ENCODE results near the gene SEC61G. TPM values are rescaled to one million over a fixed set of nuclear protein-coding genes. Genes with fewer than 3 reads are reported as not detected.

Gene SEC61G
- total and polyA plus RNA-seq, 10 of the 15 experiments (the other 5 are each of a cell fraction or from before 2014, with no cell fraction given) = 163 to 809 (median 346) TPM

DNA sequence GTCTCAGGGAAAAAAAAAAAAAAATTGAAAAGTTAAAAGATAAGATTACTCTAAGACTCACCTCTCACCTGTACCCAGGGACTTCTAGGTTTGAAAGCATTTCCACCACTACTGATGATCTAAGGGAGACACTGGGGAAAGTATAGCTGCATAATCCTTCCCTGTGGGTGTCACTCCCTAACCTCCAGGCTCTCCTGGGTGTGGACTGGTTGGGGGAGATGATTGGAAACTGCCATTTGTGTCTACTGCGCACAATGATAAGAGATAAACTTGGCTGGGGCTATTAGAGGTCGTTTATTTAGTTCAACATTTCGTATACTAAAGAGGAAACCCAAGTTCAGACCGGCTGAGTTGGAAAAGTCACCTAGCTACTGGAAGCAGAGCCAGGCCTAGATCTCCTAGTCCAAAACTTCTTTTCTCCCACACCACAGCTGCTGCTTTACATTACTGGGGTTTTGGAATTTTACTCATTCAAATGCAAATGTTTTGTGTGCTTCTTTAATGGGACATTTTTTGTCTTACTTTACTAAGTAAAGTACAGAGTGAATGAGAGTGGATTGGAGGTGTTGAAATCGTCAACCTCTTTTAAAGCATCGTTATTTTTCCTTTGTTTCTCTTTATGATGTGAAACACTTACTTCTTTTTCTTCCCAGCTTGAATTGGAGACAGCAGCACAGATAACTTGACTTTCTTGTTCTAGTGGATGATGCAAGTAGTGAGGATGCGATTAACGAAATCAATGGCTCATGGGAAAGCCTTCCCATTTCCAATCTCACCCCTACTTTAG is 22.3 kb upstream of the SEC61G start (continued):
- TF ChIP-seq ZBED1 (IDR thresholded peaks at IDR 0.05; ENCODE audit: borderline replicate concordance) (no peak), KAT2A (conservative IDR thresholded peaks at IDR 0.05; ENCODE audit: control insufficient read depth, low read depth, low read length) (no peak)

DNA sequence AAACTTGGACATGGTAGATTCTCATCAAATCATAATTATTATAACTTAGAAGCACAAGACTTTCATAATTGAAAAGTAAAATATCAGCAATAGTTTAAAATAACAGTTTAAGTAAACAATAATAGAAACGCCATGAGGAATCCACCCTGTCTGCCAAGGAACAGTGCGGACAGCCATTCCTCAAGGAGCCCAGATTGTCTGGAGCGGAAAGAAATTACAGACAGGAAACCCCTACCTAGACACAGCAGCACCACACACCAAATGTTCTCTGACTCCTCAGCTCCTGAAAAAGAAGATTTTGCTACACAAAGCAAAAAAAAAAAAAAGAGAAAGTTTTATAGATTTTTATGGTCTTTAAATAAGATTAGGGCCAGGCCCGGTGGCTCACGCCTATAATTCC is 21.5 kb upstream of the SEC61G start:
- Histone ChIP-seq H3K9ac (ENCODE audit: control insufficient read depth, insufficient read depth, low read length) (no peak overlapping the region), H3K27ac (ENCODE audit: control insufficient read depth, insufficient read depth) (no peak overlapping the region), H3K4me1 (ENCODE audit: control insufficient read depth, insufficient read depth, low read length) (no peaks in the 10 kb centered on the region), H3K79me2 (ENCODE audit: control insufficient read depth, insufficient read depth, low read length) (no peaks in the 10 kb centered on the region), H3K4me2 (ENCODE audit: control insufficient read depth, insufficient read depth) (no peak overlapping the region), H3K27me3 (replicated peaks in 1 of 2; ENCODE audit: control insufficient read depth in 2 of 2, insufficient read depth in 2 of 2, low read length in 1 of 2) (no peaks in the 10 kb centered on the region; a peak in 1 of 4 replicates), H2AFZ (ENCODE audit: control insufficient read depth, low read depth, low read length) (no peak overlapping the region), H3K9me3 (replicated peaks; ENCODE audit: control insufficient read depth, insufficient read depth, low read length) (no peaks in the 10 kb centered on the region; the same call in 2 of the 3 replicates), H4K20me1 (ENCODE audit: control insufficient read depth, insufficient read depth) (no peaks in the 10 kb centered on the region), H3K4me3 (no peak overlapping the region), H3K36me3 (ENCODE audit: control insufficient read depth in 2 of 2, insufficient read depth in 2 of 2, low read length in 1 of 2) (no peaks in the 10 kb centered on the region)
- ChIA-PET RAD21 (ENCODE audit: unreplicated experiment) (interaction anchor here (0.7 to 1.5 kb wide), 2 partner anchors 8 to 474 kb away, joined by 3 to 4 read pairs; no protein-coding TSS in a partner anchor), CTCF (interaction anchor here (3.0 kb wide), 1 partner anchor 475 kb away, joined by 9 read pairs; no protein-coding TSS in a partner anchor), POLR2A (no interaction called here), SMC1A (ENCODE audit: uncharacterized antibody, unreplicated experiment) (interaction anchor here (1.4 kb wide), 1 partner anchor 8 kb away, joined by 5 read pairs; no protein-coding TSS in a partner anchor)
- no peak for DNase-seq (ENCODE audit: low read depth, low spot score)
- intact Hi-C loops (cut with micrococcal nuclease; ENCODE audit: unreplicated experiment) = no loop called here
- no peak for FAIRE-seq
- WGBS (ENCODE audit: insufficient coverage, insufficient replicate concordance, low lambda C conversion rate, missing lambda C conversion rate) = 21% methylated on average over 5 of the region's 5 CpGs
- ATAC-seq = no peak
- in situ Hi-C loops (cut with MboI) = no loop called here
- no peak for TF ChIP-seq CREB1 (IDR thresholded peaks at IDR 0.05; ENCODE audit: low read depth)
- no peak for TF ChIP-seq E2F8 (IDR thresholded peaks at IDR 0.05; ENCODE audit: low read depth, partially characterized antibody)
- BruUV-seq (replicated peaks) = no TSS peak
